HG02759 (cell line): ENCODE results near the gene CCS.
"Not testable (repeated sequence)": the region's sequence is repeated elsewhere in the genome, so short reads cannot be mapped to it uniquely, and the experiment has no call there.

Experiments used
- ATAC-seq: cut with Tn5 transposase; IDR thresholded peaks from one replicate; pipeline ENCODE4 v1.9.1; 2021; ENCODE audit warnings: mild to moderate bottlenecking, moderate library complexity; ENCODE audit not compliant: unreplicated experiment

Gene CCS

DNA sequence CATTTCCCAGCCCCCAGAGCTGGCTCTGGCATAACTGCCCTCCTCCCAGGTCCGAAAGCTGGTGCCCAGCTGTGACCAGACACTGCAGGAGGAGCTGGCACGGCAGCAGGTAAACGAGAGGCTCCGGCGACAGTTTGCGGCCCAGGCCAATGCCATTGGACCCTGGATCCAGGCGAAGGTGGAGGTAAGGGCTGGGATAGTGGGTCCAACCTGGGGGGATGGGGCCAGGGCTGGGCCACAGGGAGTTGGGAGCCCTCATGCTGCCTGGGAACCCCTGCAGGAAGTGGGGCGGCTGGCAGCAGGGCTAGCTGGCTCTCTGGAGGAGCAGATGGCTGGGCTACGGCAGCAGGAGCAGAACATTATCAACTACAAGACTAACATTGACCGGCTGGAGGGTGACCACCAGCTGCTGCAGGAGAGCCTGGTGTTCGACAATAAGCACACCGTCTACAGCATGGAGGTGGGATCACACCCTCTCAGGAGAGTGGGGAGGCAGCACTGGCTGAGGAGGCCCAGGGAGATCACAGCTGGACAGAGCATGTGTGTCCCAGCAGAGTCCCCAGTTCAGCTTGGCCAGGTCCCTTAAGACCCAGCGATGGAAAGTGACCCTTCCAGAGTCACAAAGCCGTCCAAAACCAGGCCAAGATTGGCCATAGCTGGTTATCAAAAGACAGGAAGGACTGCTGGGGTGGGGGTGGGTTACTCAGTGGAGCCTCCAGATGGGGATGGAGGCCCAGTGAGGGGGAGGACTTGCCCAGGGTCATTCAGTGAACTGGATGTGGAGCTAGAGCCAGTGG, 31.6 kb upstream of the CCS start:
- ATAC-seq = no peak

DNA sequence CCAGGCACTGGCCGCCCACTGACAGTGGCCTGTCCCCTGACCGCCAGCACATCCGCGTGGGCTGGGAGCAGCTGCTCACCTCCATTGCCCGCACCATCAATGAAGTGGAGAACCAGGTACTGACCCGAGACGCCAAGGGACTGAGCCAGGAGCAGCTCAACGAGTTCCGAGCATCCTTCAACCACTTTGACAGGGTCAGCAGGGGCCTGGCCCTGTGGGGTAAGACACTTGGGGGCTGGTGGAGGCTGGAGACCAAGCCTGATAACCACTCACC, 31.1 kb upstream of the CCS start:
- ATAC-seq = no peak

DNA sequence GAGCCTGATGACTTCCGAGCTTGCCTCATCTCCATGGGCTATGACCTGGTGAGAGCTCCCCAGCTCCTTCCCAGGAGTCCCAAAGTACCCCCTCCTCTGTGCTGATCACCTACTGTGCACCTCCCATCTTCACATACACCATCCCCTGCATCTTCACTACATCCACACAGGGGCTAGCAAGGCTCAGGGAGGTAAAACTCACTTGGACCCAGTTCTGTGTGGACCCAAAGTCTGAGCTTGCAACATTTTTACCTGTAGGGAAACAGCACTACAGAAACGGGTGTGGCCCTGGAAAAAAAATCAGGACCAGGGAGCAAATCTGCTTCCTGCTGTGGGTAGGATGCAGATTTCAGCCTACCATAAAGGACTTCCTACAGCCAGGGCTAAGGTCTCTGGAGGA, 30.7 kb upstream of the CCS start:
- no peak for ATAC-seq

DNA sequence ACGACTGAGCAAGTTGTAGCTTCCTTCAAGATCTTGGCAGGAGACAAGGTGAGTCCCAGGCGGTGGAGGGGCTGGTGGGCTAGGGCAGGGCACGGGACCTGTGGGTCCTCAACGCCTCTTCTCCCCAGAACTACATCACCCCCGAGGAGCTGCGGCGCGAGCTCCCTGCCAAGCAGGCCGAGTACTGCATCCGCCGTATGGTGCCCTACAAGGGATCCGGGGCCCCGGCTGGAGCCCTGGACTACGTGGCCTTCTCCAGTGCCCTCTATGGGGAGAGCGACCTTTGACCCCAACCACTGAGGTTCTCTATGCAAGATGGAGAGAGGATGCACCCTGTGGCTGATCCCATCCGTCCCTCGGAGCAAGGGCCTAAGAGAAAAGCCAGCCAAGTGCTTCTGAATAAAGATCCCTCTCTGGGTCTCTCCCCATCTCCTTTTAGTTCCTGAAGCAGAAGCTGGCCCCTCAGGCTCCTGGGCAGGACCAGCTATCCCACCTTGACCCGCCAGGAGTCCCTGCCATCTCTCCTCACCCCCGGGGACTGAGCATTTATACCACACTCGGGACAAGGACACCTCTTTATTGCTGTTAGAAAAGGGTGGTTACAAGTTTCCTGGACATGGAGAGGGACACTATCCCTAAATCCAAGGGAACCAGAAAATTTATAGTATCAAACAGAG, 29.9 kb upstream of the CCS start:
- ATAC-seq = no peak

DNA sequence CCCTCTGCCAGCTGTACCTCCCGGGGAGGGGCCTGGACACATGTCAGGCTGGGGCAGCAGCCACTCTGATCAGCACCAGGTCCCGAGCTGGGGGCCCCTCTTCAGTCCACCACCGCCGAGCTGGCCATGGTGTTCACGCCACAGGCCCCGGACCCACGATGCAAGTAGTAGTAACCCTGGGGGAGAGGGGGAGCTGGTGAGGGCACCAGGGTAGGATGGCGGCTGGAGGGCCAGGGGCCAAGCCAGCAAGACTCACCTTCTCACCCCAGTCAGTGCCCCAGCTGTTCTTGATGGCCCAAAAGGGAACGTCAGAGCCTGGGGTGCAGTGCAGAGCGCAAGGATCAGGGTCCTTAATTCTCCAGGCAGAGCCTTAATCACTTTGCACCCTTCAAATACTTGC, 29.2 kb upstream of the CCS start:
- ATAC-seq = no peak

DNA sequence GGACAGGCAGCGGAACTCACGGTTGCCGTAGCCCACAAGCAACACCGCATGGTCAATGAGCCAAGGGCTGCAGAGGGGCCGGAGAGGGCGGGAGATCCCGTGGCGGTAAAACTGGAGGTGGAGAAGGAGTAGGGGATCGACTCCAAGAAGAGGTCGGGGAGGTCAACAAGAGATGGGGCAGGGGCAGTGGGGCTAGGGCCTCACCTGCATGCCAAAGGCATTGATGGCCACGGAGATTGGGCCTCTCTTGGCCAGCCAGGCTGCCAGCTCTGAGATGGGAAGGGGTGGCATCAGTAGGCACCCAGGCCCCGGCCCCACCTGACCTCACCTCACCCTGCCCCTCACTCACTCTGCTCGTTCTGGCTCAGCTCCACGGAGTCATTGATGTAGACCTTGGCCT, 28.4 kb upstream of the CCS start:
- no peak for ATAC-seq

DNA sequence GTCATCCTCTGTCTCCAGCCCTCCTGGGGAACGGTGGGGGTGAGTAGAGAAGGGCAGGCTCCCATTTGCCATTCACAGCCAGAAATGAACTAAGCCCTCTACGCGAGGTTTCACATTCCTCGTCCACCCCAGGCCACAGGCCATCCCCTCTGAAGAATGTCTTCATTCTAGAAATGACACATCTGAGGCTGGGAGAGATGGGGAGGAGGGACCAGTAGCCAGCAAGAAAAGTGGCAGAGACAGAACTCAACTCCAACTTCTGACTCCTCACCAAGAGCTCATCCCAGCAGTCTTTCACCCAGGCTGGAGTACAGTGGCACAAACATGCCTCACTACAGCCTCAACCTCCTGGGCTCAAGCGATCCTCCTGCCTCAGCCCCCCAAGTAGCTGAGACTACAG, 28.0 kb upstream of the CCS start:
- ATAC-seq = no peak

DNA sequence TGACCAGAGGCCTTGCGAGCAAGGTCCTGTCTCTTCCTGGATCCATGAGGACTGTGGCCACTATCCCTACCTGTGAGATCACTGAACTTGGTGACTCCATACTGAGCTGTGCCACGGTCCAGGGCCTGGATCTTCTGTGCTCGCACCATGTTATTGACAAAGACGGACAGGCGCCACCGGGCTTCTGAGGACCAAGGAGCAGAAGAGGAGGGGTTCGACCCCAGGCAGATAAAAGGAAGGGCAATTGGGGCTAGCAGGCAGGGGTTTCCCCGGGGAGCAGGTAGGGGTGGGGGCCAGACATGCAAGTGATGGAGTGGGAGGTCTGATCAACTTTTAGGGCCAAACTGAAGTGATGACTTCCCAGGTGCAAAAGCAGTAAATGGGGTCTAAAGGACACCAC, 26.8 kb upstream of the CCS start:
- no peak for ATAC-seq

DNA sequence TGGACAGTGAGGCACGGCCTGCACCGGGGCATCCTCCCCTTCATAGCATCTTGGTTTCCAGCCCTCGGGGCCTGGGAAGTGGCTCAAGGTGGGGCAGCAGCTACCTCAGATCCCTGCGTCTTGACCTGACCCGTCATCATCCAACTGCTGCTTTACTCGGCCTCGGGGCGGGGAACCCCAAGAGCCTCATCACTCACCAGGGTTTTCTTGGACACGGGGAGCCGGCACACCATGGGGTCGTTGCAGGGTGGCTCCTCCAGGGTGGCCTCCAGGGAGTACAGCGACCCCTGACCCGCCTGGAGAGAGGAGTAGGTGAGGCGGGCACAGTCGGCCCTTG, 25.2 kb upstream of the CCS start:
- no peak for ATAC-seq

DNA sequence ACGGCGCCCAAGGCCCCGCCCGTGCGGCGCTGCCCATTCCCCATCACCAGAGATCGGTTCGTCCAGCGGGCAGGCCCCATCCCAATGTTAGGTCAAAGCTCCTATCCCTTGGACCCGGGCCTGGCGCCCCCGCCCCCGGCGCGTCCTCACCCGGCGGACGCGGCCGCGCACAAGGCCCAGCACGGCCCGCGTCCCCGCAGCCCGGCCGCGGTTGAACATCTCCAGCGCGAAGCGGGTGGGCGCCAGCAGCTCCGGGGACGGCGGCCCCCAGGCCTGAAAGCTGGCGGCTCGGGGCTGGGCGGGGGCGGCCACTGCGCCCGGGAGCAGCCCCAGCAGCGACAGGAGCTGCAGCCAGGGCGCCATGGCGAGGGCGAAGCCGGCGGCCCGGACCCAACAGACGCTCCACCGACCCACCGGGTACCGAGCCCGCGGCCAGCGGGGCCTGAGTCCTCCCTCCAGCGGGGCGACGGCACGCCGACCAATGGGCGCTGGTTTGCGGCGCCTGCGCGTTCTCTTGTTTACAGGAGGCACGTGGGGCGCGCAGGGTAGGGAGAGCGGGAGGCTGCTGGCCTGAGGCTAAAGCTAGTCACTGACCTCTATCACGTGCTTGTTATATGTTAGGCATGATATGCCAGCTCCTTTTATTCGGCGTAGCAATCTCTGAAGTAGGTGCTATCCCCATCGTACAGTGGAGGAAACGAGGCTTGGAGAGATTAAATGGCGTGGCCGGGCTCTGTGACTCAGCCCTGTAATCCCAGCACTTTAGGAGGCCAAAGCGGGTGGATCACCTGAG, 24.7 kb upstream of the CCS start, which contains the start of gene CTSF:
Gene CTSF (minus strand): TSS at position 483 of the 793 bp plus-strand sequence. CDS start 120 bp downstream, at position 363.
- no peak for ATAC-seq

DNA sequence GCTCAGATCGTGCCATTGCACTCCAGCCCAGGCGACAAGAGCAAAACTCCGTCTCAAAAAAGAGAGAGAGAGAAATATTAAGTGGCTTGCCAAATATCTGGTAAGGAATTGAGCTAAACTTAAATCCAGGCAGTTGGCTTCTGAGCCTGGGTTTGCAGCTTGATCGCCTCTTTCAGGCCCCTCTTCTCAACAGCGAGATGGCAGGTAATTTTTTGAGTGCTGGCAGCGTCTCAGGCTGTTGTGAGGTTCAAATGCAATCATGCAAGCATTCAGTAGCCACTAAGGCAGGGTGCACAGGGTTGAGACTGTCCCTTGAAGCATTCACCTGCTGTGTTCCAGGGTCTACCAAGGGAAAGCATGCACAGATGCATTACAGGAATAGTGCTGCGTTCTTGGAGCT, 23.9 kb upstream of the CCS start:
- ATAC-seq = no peak

DNA sequence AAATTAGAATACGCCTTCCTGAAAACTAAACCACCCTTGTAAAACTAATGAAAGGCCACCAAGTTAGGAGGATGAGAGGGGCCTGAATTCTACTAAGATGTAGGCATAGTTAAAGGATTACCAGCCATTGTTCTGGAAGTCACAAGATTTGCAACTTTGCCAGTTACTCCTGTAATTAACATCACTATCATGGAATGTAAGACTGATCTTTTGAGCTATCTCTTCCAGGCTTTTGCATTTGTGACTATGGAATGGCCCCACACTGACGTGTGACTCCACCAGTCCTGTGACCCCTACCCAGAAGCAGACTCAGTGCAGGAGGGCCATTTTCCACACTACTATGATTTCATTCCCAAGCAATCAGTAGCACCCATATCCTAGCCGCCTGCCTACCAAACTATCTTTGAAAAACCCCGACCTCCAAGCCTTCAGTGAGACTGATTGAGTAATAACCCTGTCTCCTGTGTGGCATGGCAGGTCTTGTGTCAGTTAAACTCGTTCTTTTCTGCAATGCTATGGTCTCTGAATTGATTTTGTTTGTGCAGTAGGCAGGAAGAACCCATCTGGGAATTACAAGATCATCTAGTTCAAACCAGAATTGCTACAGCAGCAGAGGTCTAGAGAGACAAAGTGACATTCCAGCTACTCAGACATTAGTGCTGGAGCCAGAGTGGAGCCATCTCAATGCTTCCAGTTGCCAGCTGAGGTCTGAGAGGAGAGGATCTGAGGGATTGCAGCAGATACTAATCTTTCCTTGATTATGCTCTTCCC, 22.7 kb upstream of the CCS start:
- ATAC-seq = no peak

DNA sequence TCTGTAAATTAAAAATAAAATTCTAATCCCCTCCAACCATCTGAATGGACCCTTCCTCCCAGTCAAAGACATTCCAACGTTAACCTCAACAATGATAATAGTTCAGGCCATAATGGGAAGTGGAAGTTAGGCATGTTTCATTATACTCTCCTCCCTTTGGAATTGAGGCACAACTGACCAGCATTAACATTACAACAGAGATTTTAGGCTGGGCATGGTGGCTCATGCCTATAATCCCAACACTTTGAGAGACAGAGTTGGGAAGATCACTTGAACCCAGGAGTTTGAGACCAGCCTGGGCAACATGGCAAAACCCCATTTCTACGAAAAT, 22.2 kb upstream of the CCS start:
- no peak for ATAC-seq

DNA sequence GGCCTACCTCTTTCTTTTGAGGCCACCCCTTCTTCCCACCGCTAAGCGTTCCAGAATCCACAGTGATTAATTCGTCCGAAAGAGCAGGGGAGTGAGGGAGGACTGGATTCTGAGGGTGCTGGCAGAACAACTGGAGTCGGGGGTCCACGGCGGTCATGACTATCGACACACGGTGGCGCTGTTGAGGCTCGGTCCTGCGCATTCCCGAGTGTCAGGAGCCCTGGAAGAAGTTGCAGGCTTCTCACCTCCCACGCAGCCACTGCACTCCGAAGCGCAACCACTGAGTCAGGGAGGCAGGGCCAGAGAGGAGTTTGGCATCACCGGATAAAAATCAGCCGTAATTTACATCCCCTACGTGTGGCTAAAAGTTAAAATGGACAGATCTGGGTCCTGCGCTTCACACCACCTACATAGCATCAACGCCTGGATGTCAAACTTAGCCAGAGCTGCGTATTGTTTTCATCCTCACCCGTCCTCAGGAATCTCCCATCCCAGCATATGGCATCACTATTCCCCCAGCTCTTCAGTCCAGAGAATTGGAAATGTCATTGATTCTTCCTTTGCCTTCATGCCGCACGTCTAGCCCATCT, 13.9 kb upstream of the CCS start:
- ATAC-seq = no peak

DNA sequence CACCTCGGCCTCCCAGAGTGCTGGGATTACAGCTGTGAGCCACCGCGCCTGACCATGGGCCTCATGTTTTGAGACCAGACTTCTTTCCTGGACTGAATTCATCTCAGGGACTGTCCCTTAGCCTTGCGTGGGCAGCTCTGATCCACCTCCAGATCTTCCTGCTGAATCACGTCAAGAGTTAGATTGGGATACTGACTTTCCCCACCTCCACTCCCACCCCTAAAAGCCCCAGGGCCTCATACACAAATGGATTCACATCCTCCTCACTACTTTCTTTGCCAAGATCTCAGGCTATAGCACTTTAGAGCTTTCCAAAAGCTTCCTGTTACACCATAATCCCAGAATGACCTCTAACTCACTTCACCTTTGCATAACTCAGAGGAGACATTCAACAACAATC, 12.2 kb upstream of the CCS start:
- no peak for ATAC-seq

DNA sequence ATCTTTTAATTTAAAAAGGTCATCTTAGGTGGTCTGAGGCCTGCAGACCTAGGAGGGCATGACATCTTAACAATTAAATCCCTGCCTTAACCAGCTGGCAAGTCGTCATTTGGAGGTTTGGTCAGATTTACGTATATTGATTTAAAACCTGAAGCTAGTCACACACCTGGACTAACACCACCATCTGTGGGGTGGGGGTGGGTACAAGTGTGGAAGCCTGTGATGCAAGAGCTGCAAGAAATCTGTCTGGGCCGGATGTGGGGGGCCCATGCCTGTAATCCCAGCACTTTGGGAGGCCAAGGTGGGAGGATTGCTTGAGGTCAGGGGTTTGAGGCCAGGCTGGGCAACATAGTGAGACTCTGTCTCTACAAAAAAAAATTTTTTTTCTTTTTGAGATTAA, 11.7 kb upstream of the CCS start:
- no peak for ATAC-seq

DNA sequence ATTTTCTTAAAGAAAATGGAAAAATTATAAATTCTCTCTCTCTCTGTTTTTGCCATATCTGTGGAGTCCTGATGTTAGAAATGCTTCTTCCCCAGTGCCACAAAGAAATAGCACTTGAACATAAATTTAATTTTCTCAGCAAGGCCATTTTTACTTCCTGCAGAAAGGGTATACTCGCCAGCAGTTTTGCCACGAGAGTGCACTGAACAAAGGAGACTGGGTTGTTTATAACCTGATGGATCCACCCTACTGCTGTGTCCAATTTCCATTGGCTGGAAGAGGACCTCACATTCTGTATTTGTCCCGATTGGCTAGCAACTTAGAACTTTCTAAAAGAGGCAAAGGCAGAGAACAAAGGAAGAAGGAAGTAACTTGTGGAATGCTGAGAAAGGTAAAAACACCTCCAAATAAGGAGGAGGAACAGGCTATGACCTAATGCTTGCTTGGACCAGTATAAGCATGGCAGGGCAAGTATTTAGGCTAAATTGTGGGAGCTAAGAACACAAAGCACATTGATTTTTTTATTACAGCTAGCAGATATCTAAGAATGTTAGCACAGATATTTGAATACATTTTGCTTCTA, 10.3 kb upstream of the CCS start:
- ATAC-seq = not testable (repeated sequence)

DNA sequence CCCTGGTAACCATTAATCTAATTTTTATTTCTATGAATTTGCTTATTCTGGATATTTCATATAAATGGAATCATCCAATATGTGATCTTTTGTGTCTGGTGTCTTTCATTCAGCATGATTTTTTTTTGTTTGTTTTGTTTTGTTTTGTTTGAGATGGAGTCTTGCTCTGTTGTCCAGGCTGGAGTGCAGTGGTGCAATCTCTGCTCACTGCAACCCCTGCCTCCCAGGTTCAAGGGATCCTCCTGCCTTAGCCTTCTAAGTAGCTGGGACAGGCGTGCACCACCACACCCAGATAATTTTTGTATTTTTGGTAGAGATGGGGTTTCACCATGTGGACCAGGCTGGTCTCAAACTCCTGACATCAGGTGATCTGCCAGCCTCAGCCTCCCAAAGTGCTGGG, 7.5 kb upstream of the CCS start:
- ATAC-seq = not testable (repeated sequence)

DNA sequence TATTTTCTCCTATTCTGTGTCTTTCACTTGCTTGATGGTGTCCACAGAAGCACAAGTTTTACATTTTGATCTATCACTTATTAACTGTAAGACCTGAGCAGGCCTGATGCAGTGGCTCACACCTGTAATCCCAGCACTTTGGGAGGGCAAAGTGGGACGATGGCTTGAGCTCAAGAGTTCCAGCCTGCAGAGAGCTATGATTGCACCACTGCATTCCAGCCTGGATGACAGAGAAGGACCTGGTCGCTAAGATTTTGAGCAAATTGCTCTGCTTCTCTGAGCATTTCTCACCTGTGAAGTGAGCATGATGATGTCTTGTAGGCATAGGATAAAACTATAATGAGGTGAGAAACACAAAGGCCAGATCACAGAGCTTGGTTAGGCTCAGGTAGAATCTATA, 6.8 kb upstream of the CCS start:
- ATAC-seq = no peak

DNA sequence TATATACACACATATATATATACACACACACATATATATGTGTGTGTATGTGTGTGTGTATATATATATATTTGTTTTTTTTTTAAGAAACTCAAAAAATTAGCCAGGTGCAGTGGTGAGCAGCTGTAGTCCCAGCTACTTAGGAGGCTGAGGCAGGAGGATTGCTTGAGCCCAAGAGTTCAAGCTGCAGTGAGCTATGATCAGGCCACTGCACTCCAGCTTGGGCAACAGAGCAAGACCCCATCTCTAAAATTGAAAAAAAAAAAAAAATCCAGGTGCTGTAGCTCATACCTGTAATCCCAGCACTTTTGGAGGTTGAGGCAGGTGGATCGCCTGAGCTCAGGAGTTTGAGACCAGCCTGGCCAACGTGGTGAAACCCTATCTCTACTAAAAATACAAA, 3.7 kb upstream of the CCS start:
- not testable (repeated sequence) for ATAC-seq
